COLO829 (cell line): ENCODE results near the gene PLA2G4D.

Experiments
- DNase-seq: peaks from one replicate; pipeline ENCODE4 v3.0.0; 2012; ENCODE audit warnings: low spot score

PLA2G4D gene, protein sequence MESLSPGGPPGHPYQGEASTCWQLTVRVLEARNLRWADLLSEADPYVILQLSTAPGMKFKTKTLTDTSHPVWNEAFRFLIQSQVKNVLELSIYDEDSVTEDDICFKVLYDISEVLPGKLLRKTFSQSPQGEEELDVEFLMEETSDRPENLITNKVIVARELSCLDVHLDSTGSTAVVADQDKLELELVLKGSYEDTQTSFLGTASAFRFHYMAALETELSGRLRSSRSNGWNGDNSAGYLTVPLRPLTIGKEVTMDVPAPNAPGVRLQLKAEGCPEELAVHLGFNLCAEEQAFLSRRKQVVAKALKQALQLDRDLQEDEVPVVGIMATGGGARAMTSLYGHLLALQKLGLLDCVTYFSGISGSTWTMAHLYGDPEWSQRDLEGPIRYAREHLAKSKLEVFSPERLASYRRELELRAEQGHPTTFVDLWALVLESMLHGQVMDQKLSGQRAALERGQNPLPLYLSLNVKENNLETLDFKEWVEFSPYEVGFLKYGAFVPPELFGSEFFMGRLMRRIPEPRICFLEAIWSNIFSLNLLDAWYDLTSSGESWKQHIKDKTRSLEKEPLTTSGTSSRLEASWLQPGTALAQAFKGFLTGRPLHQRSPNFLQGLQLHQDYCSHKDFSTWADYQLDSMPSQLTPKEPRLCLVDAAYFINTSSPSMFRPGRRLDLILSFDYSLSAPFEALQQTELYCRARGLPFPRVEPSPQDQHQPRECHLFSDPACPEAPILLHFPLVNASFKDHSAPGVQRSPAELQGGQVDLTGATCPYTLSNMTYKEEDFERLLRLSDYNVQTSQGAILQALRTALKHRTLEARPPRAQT

DNA sequence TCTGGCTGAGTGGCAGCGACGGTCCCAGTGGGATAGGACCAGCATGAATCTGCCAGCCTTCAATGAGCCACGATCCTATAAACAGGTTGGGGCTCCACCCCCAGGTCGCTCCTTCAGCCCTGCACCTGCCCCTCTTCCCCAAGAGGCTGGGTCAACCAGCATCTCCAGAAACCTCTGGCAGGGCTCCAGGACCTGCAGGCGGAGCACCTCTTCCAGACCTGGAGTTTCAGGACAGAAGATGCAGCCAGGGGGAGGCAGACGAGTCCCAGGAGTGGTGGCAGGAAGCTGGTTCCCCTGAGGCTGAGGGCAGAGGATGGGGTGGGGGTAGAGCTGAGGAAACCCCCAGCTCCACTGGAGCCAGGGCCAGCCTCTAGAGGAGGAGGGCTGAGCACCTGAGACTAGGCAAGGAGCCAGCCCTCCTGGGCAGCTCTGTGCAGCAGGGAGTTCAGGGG, at the start of gene PLA2G4D:
Gene PLA2G4D (minus strand): TSS at position 51 of the 452 bp plus-strand sequence. CDS start 103 bp downstream, outside the sequence.
- DNase-seq, result no peak

DNA sequence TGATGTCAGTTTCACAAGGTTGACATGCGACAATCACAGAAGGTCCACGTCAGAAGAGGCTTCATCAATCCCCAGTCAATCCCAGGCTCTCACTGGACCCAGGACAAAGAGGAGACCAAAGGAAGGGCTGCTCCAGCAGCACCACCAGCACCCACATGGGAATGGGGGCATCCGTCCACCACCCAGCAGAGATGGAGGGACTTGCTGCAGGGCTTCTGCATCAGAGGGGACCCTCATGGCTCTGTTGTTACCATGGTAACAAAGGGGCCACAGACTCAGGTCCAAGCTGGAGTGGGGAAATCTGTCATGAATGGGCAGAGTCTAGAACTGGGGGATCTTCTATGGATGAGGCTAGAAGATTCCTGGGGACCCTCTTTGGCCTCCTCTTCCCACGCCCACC, 49.0 kb upstream of the PLA2G4D start:
- DNase-seq, result no peak

DNA sequence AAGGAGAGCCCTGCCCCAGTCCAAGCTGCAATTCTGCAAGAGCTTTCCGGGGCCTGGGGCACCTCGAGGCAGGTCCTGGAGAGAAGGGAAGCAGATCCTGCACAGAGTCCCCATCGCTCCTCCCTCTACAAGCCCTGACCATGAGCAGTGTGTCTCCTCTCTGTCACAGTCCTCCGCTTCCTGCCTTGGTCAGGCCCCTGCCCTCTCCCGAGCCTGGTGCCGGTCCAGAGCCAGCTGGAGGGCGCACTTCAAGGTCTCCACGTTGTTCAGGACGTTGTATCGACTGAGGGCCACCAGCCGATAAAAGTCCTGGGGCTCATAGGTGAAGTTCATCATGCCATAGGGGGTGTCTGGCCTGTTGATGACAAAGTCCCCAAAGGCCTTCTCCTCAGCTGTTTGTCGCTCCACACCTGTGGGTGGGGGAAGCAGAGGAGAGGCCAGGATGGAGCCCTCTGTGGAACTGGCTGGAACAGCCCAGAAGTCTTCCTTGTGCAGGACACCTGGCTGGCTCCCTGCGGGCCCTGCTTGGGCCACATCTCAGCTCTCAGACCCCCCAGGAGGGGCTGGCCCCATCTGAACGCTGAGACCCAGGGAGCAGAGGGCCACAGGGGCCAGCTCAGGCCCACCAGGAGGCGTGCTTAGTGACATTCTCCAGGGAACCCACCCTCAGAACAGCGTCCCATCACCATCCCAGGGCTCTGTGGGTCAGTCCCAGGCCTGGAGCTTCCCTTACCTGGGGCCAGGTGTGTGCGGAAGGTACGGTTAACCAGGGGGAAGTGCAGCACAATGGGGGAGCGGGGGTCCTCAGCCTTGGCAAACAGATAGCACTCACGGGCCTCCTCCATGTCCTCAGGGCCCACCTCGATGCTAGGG, 47.7 kb upstream of the PLA2G4D start:
- no peak for DNase-seq

DNA sequence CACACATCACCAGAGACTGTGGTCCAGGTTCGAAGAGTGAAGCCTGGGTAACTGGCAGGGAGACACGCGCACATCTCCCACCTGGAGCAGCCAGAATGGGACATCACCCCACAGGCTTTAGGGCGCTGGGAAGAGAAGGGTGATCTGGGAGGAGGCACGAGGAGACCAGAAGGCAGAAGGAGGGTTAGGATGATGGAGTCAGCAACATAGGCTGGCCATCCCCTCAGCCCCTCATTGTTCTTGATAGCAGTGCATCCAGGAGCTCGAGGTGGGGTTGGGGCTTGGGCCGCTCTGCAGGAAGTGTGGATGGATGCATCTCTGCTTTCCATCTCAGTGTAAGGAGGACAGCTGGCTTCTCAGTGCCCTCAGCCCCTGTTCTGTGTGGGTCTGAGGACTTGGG, 46.9 kb upstream of the PLA2G4D start:
- DNase-seq, result no peak

DNA sequence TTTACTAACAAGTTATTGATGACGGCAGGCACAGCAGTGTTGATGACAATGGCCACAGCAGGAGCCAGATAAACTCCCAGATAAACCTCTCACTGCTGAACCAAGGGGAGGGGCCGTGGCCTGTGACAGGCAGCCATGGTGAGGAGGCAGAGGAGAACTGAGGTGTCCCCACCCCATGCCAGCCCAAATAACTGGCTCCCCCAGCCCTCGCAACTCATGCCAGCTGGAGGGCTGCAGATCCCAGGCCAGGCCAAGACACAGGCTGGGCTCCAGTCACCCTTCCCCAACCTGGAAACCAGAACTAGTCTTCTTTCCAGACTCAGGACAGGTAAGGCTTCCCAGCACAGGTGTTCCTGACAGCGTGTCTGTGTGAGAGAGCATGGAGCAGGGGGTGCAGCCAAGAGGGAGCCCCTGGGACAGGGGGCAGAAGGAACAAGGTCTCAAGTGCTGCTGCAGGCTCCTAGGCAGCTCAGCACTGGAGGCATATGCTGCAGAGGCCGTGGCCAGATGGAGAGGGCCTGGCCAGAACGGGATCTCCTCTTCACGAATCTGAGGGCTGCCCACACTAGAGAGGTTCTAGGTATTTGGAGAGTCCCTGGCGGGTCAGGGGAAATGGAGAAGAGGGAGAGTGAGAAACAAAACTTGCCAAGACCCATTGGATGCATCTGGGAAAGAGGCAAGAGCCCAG, 46.2 kb upstream of the PLA2G4D start:
- DNase-seq, result no peak

DNA sequence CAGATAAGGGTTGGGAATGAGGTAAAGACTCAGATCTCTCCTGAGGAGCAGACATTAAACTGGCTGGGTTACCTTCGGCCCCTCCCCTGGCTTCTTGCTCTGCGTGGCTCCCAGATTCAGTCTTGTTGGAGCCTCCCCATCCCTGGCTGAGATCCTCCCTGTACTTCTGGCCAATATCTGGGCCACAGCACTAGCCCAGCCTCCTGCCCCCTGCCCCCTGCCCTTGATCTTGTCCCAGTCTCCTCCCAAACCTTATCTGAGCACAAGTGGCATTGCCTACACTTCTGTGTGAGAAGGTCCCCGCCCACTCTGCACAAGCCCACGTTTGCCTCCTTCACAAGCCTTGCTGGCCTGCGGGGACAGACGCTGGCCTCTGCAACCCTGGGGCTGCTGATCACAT, 45.2 kb upstream of the PLA2G4D start:
- DNase-seq, result no peak

DNA sequence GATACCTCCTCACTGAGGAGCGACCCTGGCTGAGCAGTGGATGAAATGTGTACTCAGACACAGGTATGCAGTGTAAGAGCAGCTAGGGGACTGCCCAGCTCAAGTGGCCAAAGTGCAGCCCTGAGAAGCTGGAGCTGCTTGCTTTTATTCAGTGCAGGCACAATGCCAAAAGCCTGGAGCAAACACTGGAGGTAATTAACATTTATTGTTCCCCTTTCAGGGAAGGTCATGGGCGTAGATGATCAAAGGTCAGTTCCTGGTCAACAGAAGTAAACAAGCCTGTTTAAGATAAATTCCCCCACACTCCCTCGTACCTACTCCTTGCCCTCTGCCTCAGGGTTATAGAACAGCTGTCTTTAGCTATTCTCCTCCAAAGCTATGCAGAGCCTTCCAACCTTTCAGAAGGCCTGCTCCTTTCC, 44.6 kb upstream of the PLA2G4D start:
- no peak for DNase-seq

DNA sequence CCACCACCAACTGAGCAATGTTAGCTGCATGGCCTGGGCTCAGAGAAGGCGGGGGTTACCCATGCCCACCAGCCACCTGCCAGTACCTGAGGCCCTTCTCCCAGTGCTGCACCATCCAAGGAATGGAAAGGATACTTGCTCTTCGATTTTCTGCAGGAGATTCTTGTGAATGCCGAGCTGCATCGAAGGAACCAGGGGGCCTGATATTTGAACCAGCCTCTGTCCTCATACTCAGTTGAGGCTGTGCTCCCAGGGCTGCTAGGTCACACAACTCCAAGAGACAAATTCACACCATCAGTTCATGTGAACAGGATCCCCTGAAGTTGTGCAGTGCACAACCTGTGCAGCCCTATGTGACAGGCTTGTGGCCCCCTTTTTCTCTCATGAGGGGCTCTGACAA, 44.0 kb upstream of the PLA2G4D start:
- DNase-seq, result no peak

DNA sequence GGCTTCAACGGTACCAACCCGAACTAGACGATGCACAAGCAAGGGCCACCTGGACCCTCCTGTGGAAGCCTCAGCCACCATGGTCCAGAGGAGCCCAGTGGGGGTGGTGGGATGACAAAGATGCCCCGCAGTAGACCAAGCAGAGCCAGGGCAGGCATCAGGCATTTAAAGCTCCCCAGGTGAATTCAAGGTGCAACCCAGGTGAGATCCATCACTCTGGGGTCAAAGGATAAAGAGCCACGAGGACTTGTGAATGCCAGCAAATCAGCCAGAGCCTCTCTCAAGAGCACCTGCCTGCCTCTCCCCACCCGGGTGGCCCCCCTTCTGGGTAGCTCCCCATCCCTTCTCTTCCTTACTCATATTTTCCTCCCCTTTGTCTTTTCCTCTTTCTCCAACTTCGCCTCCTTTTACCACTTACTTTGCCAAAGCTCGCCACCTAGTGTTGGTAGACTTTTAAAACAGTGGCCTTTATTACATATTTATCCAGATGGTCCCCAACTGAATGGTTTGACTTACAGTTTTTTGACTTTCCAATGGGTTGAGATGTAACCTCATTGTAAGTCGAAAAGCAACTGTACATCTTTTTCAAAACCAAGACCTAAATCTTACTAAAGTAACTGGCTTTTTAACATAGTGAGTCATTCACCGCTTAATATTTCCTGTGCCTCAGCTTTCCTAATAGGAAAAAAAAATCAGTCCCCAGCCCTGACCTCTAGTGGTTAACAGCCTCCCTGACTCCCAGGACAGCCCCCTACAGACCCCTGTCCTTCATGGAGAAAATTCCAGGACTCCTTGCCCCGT, 43.3 kb upstream of the PLA2G4D start:
- peak; percentile 57 for DNase-seq

DNA sequence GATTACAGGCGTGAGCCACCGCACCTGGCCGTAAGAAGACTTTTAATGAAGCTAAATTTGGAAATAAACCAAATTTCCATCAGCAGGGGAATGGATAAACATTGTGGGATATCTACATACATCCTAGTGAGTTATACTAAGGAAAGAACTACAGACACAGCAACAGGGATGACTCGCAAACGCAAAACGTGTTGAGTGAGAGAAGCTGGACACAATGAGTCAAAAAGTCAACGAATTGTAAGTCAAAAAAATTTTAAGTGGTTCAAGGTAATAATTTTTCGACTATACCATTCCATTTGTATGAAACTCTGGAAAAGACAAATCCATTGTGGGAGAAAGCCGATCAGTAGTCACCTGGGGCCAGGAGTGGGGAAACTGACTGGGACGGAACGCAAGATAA, 42.2 kb upstream of the PLA2G4D start:
- DNase-seq, result no peak

DNA sequence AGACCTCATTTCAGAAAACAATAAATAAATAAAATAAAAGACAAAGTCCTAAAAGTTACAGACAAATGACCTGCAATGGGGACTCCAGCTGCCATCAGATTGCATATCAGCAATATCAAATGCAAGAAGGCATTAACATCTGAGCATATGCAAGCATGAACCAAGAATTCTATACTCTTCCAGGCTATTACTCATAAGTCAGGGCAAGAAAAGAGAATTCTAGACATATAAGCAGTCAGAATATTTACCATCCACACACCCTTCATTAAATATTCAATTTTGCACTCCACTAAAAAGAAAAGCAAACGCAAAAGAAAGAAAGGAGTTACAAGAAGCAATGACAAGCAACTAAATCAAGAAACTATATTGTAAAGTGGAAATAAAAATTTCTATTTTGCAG, 41.0 kb upstream of the PLA2G4D start:
- DNase-seq, result no peak

DNA sequence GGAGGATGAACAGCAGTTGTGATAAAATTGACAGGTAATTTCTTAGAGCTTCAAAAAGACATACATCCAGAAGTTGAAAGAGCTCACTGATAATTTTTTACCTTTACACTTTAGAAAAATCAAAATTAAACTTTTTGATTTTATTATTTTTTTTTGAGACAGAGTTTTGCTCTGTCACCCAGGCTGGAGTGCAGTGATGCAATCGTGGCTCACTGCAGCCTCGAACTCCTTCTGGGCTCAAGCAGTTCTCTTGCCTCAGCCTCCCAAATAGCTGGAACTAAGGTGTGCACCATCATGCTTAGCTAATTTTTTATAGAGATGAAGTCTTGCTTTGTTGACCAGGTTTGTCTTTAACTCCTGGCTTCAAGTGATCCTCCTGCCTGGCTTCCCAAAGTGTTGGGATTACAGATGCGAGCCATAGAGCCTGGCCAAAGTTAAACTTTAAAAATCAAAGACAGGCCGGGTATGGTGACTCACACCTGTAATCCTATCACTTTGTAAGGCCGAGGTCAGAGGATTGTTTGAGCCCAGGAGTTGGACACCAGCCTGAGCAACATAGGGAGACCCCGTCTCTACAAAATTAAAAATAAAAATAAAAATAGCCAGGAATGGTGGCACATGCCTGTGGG, 40.4 kb upstream of the PLA2G4D start:
- DNase-seq, result no peak

DNA sequence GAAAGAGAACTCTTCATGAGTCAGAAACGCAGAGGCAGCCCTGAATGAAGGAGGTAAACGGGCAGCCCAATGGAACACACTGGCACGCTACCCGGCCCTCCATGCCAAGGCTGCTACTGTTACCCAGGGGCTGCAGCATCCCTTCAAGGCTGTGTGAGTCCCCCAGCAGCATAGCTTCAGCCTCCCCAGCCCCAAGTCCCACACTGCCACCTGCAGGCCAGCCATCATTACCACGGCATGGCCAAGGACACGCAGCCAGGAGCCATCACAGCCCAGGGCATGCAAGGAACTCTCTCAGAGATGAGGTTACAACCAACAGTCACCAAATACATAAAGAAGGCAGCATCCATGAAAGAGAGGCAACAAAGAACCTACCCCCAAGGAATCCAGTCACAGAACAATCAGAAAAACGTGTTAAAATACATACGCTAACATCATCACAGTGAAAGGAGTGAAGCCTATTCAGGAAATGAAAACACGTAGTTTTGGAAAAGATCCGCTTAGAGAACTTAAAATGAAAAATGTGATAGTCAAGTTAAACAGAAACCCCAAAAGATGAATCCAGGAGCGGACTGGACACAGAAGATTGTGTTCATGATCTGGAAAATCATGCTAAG, 39.6 kb upstream of the PLA2G4D start:
- DNase-seq, result peak; percentile 29

DNA sequence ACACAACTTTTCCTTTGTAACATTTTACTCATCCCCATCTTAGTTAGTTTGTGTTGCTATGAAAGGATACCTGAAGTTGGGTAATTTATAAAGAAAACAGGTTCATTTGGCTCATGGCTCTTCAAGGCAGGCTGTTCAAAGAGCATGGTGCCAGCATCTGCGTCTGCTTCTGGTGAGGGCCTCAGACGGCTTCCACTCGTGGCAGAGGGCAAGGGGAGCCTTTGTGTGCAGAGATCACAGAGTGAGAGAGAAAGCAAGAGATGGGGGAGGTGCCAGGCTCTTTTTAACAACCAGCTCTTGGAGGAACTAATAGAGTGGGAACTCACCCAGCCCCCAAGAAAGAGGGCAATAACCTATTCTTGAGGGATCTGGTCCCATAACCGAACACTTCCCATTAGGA, 39.0 kb upstream of the PLA2G4D start:
- no peak for DNase-seq

DNA sequence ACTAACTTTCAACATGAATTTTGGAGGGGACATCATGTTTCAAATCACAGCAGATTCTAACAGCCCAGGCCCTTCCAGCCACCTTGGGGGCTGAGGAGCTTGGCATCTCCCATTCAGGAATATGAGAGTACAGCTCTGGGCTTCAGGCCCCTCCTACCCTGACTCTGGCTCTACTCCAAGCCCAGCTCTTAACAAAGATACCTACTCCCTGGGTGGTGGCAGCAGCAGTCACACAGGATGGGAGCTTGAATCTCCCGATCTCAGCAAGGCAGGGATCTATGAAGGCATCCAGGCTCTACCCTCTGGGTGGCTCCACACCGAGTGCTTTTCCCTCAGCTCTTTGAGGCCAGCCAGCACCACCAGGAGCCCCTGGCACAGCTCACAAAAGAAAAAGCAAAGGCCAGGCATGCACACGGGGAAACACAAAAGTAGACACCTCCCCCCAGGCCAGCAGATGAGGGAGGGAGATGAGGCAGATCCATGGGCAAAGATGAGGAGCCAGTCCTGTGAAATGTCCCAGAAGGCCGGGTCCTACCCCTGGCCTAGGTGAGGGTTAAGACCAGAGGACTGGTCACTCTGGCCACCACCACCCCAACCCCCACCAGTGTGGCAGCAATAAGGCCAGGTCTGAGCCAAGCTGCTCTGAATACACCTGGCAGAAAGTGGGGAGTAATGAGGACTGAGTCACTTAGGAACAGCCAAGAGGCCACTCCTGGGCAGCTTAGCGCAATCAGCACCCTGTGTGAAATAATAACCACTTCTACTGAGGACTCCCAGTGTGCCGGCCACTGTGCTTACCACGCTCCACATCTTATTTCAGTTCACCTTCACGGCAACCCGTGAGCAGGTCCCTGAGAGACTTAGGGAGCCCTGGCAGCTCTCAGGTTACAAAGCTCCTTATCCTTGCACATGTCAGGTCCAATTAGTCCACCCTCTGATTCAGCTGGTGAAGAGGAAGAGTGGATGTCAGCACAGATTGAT, 37.8 kb upstream of the PLA2G4D start:
- DNase-seq, result no peak

DNA sequence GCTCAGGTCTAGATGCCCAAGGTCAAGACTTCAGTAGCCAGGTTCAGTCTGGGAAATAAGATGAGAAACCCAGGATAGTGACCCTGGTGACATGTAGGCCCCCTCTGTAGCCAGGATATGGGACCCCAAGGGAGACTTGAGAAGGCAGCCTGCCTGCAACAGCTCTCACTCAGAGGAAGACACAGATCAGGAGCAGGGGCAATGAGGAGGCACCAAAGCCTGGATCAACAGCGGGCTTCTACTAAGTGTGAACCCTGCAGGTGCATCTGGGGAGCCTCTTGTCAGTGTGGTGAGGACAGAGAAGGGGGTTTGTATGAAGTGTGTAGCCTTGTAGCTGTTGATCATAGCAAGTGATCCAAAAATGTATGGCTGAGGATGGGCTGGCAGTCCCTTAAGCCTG, 36.6 kb upstream of the PLA2G4D start:
- DNase-seq, result no peak

DNA sequence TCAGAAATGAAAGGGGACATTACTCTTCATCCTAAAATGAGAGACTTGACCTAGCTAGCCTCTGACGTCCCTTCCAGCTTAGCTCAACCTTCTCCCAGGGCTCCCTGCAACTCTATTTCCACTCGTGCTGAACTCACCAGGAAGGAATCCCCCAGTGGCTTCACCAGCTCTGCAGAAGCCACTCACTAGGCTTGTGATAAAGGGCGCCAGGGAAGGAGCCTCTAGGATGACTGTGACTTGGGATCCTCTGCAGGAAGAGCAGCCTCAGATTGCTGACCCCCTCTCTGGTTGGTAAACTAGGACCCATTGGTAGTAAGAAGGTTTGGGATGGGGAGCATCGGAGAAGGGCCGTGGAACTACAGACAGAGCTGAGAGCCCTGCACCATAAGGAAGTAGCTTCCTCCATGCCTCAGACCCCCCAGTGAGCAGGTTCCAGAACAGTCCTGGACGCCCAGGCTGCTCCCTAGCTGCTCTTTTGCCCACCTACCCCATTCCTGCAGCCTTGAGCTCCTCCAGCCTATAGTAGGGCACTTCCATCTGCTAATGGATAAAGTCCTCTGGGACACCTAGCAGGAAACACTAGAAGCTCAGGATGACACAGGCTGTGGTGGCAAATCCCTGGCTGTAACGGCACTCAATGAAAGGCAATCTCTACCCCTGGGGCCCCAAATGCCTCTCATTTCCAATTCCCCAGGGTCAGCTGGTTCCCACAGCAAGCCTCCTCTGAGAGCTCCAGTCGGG, 36.1 kb upstream of the PLA2G4D start:
- no peak for DNase-seq

DNA sequence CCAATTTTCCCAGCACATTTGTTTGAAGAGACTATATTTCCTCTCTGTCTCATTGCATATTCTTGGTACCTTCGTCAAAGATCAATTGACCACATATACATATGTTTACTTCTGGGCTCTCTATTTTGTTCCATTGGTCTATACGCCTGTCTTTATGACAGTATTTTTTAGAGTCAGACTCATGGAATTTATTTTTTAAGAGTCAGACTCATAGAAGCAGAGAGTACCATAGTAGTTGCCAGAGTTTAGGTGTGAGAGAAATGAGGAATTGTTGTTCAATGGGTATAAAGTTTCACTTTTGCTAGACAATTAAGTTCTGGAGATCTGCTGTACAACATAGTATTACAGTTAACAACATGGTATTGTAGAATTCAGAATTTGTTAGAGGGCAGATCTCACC, 35.0 kb upstream of the PLA2G4D start:
- DNase-seq, result no peak
